Measurements from ENCODE around the gene TES. TPM values are rescaled to one million over a fixed set of nuclear protein-coding genes. Genes with fewer than 3 reads are reported as not detected.
"Not testable (repeated sequence)": the region's sequence is repeated elsewhere in the genome, so short reads cannot be mapped to it uniquely, and the experiment has no call there.

The TES gene
- total and polyA plus RNA-seq, 5 donors from 2014 or later, result 91.6 to 198 (median 188) TPM

GRCh38 chr7:116292381-116292780 is 82.0 kb downstream of the TES start:
- Histone ChIP-seq H3K4me3 (ENCODE audit: low read depth, low read length) (no peak overlapping the region), H3K27me3 (ENCODE audit: control insufficient read depth, insufficient read depth, low read length) (peaks cover 2% of the 10 kb centered on the region), H3K4me1 (ENCODE audit: control insufficient read depth, insufficient read depth, low read length, poor library complexity, severe bottlenecking) (no peaks in the 10 kb centered on the region), H3K9me3 (ENCODE audit: control insufficient read depth in 2 of 2, low read length in 2 of 2) (peaks cover 0 to 4% of the 10 kb centered on the region in 2 experiments), H3K27ac (ENCODE audit: insufficient read depth, low read length, poor library complexity, severe bottlenecking) (no peak overlapping the region), H3K36me3 (ENCODE audit: control insufficient read depth, insufficient read depth, low read length) (no peaks in the 10 kb centered on the region)
- H3K27ac Mint-ChIP-seq, result no peak overlapping the region
- H3K4me3 Mint-ChIP-seq, result no peak overlapping the region
- peaks cover 0 to 2% (median 0%) of the 10 kb centered on the region in 4 donors for H3K4me1 Mint-ChIP-seq
- no peak for DNase-seq
- no peaks in the 10 kb centered on the region for H3K36me3 Mint-ChIP-seq
- ATAC-seq (ENCODE audit: low read depth in 2 of 2), result no peak
- peaks cover 40% of the 10 kb centered on the region for H3K27me3 Mint-ChIP-seq
- peaks cover 0 to 23% (median 5%) of the 10 kb centered on the region in 7 donors for H3K9me3 Mint-ChIP-seq

- Mint-ChIP-seq H3K27ac (no peak overlapping the region), H3K9me3 (peaks cover 0 to 23% (median 5%) of the 10 kb centered on the region in 7 donors), H3K27me3 (peaks cover 43% of the 10 kb centered on the region), H3K4me1 (no peaks in the 10 kb centered on the region), H3K4me3 (no peak overlapping the region), H3K36me3 (no peaks in the 10 kb centered on the region)
- Histone ChIP-seq H3K27ac (ENCODE audit: insufficient read depth, low read length, poor library complexity, severe bottlenecking) (no peak overlapping the region), H3K4me3 (ENCODE audit: low read depth, low read length) (no peak overlapping the region), H3K36me3 (ENCODE audit: control insufficient read depth, insufficient read depth, low read length) (no peaks in the 10 kb centered on the region), H3K4me1 (ENCODE audit: control insufficient read depth, insufficient read depth, low read length, poor library complexity, severe bottlenecking) (no peaks in the 10 kb centered on the region), H3K9me3 (ENCODE audit: control insufficient read depth in 2 of 2, low read length in 2 of 2) (peaks cover 0 to 4% of the 10 kb centered on the region in 2 experiments), H3K27me3 (ENCODE audit: control insufficient read depth, insufficient read depth, low read length) (peaks cover 2% of the 10 kb centered on the region)
- DNase-seq (no peak), ATAC-seq (ENCODE audit: low read depth in 2 of 2) (no peak)
Observed at GRCh38 chr7:116293139-116293538, 82.8 kb downstream of the TES start.

- peaks cover 2% of the 10 kb centered on the region for H3K27me3 ChIP-seq (ENCODE audit: control insufficient read depth, insufficient read depth, low read length)
- no peak overlapping the region for H3K27ac Mint-ChIP-seq
- H3K27ac ChIP-seq (ENCODE audit: insufficient read depth, low read length, poor library complexity, severe bottlenecking), result no peak overlapping the region
- H3K36me3 Mint-ChIP-seq, result no peaks in the 10 kb centered on the region
- ATAC-seq (ENCODE audit: low read depth in 2 of 2) (no peak), DNase-seq (no peak)
- no peaks in the 10 kb centered on the region for H3K4me1 Mint-ChIP-seq
- H3K4me3 Mint-ChIP-seq, result no peak overlapping the region
- H3K9me3 Mint-ChIP-seq, result peaks cover 0 to 23% (median 5%) of the 10 kb centered on the region in 7 donors
- no peaks in the 10 kb centered on the region for H3K36me3 ChIP-seq (ENCODE audit: control insufficient read depth, insufficient read depth, low read length)
- H3K4me3 ChIP-seq (ENCODE audit: low read depth, low read length), result no peak overlapping the region
- peaks cover 43% of the 10 kb centered on the region for H3K27me3 Mint-ChIP-seq
- H3K9me3 ChIP-seq (ENCODE audit: control insufficient read depth in 2 of 2, low read length in 2 of 2), result peaks cover 0 to 4% of the 10 kb centered on the region in 2 experiments
- H3K4me1 ChIP-seq (ENCODE audit: control insufficient read depth, insufficient read depth, low read length, poor library complexity, severe bottlenecking), result no peaks in the 10 kb centered on the region
Observed at GRCh38 chr7:116293633-116294032, 83.3 kb downstream of the TES start.

- H3K36me3 Mint-ChIP-seq; H3K27ac ChIP-seq (ENCODE audit: insufficient read depth, low read length, poor library complexity, severe bottlenecking); H3K4me3 ChIP-seq (ENCODE audit: low read depth, low read length); H3K36me3 ChIP-seq (ENCODE audit: control insufficient read depth, insufficient read depth, low read length); H3K27ac Mint-ChIP-seq; H3K4me1 Mint-ChIP-seq; H3K27me3 ChIP-seq (ENCODE audit: control insufficient read depth, insufficient read depth, low read length); ATAC-seq (ENCODE audit: low read depth in 2 of 2); H3K9me3 ChIP-seq (ENCODE audit: control insufficient read depth in 2 of 2, low read length in 2 of 2); DNase-seq; H3K4me3 Mint-ChIP-seq; H3K4me1 ChIP-seq (ENCODE audit: control insufficient read depth, insufficient read depth, low read length, poor library complexity, severe bottlenecking): not testable (repeated sequence)
- Mint-ChIP-seq H3K9me3 (peaks cover 0 to 23% (median 5%) of the 10 kb centered on the region in 7 donors), H3K27me3 (peaks cover 43% of the 10 kb centered on the region)
Observed at GRCh38 chr7:116295903-116296302, 85.6 kb downstream of the TES start.

- Mint-ChIP-seq H3K36me3 (no peaks in the 10 kb centered on the region), H3K27me3 (peaks cover 36% of the 10 kb centered on the region), H3K9me3 (peaks cover 0 to 8% (median 5%) of the 10 kb centered on the region in 7 donors), H3K27ac (no peak overlapping the region), H3K4me1 (no peaks in the 10 kb centered on the region), H3K4me3 (no peak overlapping the region)
- Histone ChIP-seq H3K4me3 (ENCODE audit: low read depth, low read length) (no peak overlapping the region), H3K27ac (ENCODE audit: insufficient read depth, low read length, poor library complexity, severe bottlenecking) (no peak overlapping the region), H3K4me1 (ENCODE audit: control insufficient read depth, insufficient read depth, low read length, poor library complexity, severe bottlenecking) (no peaks in the 10 kb centered on the region), H3K9me3 (ENCODE audit: control insufficient read depth in 2 of 2, low read length in 2 of 2) (peaks cover 0 to 1% of the 10 kb centered on the region in 2 experiments), H3K27me3 (ENCODE audit: control insufficient read depth, insufficient read depth, low read length) (peaks cover 2% of the 10 kb centered on the region), H3K36me3 (ENCODE audit: control insufficient read depth, insufficient read depth, low read length) (no peaks in the 10 kb centered on the region)
- ATAC-seq (ENCODE audit: low read depth in 2 of 2) (no peak), DNase-seq (no peak)
Observed at GRCh38 chr7:116298055-116298454, 87.7 kb downstream of the TES start.

GRCh38 chr7:116298576-116298975 is 88.2 kb downstream of the TES start:
- Mint-ChIP-seq H3K9me3 (peaks cover 0 to 8% (median 5%) of the 10 kb centered on the region in 7 donors), H3K36me3 (no peaks in the 10 kb centered on the region), H3K4me1 (no peaks in the 10 kb centered on the region), H3K4me3 (no peak overlapping the region), H3K27ac (no peak overlapping the region), H3K27me3 (peaks cover 33% of the 10 kb centered on the region)
- Histone ChIP-seq H3K27ac (ENCODE audit: insufficient read depth, low read length, poor library complexity, severe bottlenecking) (no peak overlapping the region), H3K9me3 (ENCODE audit: control insufficient read depth in 2 of 2, low read length in 2 of 2) (no peaks in the 10 kb centered on the region), H3K4me3 (ENCODE audit: low read depth, low read length) (no peak overlapping the region), H3K4me1 (ENCODE audit: control insufficient read depth, insufficient read depth, low read length, poor library complexity, severe bottlenecking) (no peaks in the 10 kb centered on the region), H3K27me3 (ENCODE audit: control insufficient read depth, insufficient read depth, low read length) (peaks cover 2% of the 10 kb centered on the region), H3K36me3 (ENCODE audit: control insufficient read depth, insufficient read depth, low read length) (no peaks in the 10 kb centered on the region)
- DNase-seq (no peak), ATAC-seq (ENCODE audit: low read depth in 2 of 2) (no peak)

GRCh38 chr7:116305485-116306408 is 95.4 kb downstream of the TES start:
- no peaks in the 10 kb centered on the region for H3K4me1 Mint-ChIP-seq

More at GRCh38 chr7:116305485-116306408, 95.4 kb downstream of the TES start:
- Histone ChIP-seq H3K27ac (ENCODE audit: insufficient read depth, low read length, poor library complexity, severe bottlenecking) (no peak overlapping the region), H3K27me3 (ENCODE audit: control insufficient read depth, insufficient read depth, low read length) (peaks cover 10% of the 10 kb centered on the region), H3K36me3 (ENCODE audit: control insufficient read depth, insufficient read depth, low read length) (no peaks in the 10 kb centered on the region), H3K4me1 (ENCODE audit: control insufficient read depth, insufficient read depth, low read length, poor library complexity, severe bottlenecking) (no peaks in the 10 kb centered on the region), H3K4me3 (ENCODE audit: low read depth, low read length) (no peak overlapping the region), H3K9me3 (ENCODE audit: control insufficient read depth in 2 of 2, low read length in 2 of 2) (no peaks in the 10 kb centered on the region)
- ATAC-seq (ENCODE audit: low read depth in 2 of 2) (no peak), DNase-seq (no peak)
- Mint-ChIP-seq H3K27me3 (peaks cover 5% of the 10 kb centered on the region), H3K4me3 (no peak overlapping the region), H3K27ac (peak overlapping the region in 1 of 3 donors; percentile 5), H3K9me3 (peaks cover 0 to 3% (median 0%) of the 10 kb centered on the region in 7 donors), H3K36me3 (no peaks in the 10 kb centered on the region)
